Endodermal cell (in vitro differentiated cells): ENCODE data around the gene ADAMTS12. TPM values are rescaled to one million over a fixed set of nuclear protein-coding genes. Genes with fewer than 3 reads are reported as not detected.
A peak's percentile ranks its signal among the peaks of the same experiment; 100 is the strongest.

Experiments used
- DNase-seq: peaks from one replicate; pipeline ENCODE4 v3.0.0-alpha.2; 2017
- H3K27ac ChIP-seq: 2 replicates; pipeline ENCODE4 v1.5.1; 2013; ENCODE audit warnings: mild to moderate bottlenecking, low read depth, low read length, moderate library complexity
- H3K27me3 ChIP-seq: 2 replicates; pipeline ENCODE4 v1.6.1; 2013; ENCODE audit warnings: mild to moderate bottlenecking, low read length, moderate library complexity; ENCODE audit not compliant: insufficient read depth, control insufficient read depth, poor library complexity, severe bottlenecking
- H3K36me3 ChIP-seq: 2 replicates; pipeline ENCODE4 v1.7.0; 2013; ENCODE audit warnings: mild to moderate bottlenecking, low read length, moderate library complexity; ENCODE audit not compliant: control insufficient read depth, insufficient read depth
- H3K4me1 ChIP-seq: one replicate; pipeline ENCODE4 v1.7.0; 2013; ENCODE audit warnings: low read length; ENCODE audit not compliant: control insufficient read depth, insufficient read depth
- H3K4me3 ChIP-seq: 2 replicates; pipeline ENCODE4 v1.5.1; 2013; ENCODE audit warnings: mild to moderate bottlenecking, low read length, moderate library complexity
- H3K9ac ChIP-seq: 2 replicates; pipeline ENCODE4 v1.6.1; 2013; ENCODE audit warnings: mild to moderate bottlenecking, low read length, moderate library complexity; ENCODE audit not compliant: poor library complexity, severe bottlenecking; ENCODE audit errors: extremely low read depth
- H3K9me3 ChIP-seq: 2 replicates; pipeline ENCODE4 v1.6.1; 2013; ENCODE audit warnings: mild to moderate bottlenecking, low read length, moderate library complexity; ENCODE audit not compliant: control insufficient read depth
- H3K27ac Mint-ChIP-seq: 2 replicates; pipeline ENCODE4 v1.8.0; 2020; ENCODE audit warnings: mixed read lengths
- H3K27me3 Mint-ChIP-seq: 2 replicates; pipeline ENCODE4 v1.8.0; 2021; ENCODE audit warnings: mild to moderate bottlenecking, mixed read lengths; ENCODE audit not compliant: insufficient read depth
- H3K36me3 Mint-ChIP-seq: 2 replicates; pipeline ENCODE4 v1.8.0; 2020; ENCODE audit warnings: low read depth, mixed read lengths
- H3K4me1 Mint-ChIP-seq: 2 replicates; pipeline ENCODE4 v1.8.0; 2020; ENCODE audit warnings: mixed read lengths
- H3K4me3 Mint-ChIP-seq: 2 replicates; pipeline ENCODE4 v1.8.0; 2020; ENCODE audit warnings: mild to moderate bottlenecking, moderate library complexity, mixed read lengths
- H3K9me3 Mint-ChIP-seq: 2 replicates; pipeline ENCODE4 v1.8.0; 2020; ENCODE audit warnings: mild to moderate bottlenecking, mixed read lengths
- WGBS, 2 experiments: methylation state at CpG; one replicate each; pipeline versions ENCODE4 v1.1.5 to v1.1.7; 2013; ENCODE audit warnings: missing lambda C conversion rate in 2 of 2, mixed read lengths in 1 of 2; ENCODE audit not compliant: insufficient coverage in 1 of 2, insufficient read length in 1 of 2; 5-methylcytosine and 5-hydroxymethylcytosine counted together
- total RNA-seq, 2 donors: library from RNA; stranded (reverse); fragmentation: NEBNext Ultra II Directional in 1 of 2; extraction: Animal tissue kit (Norgen Biotek cat#: 25700) in 1 of 2; gene quantifications; 2 replicates in 1 of 2; 3 replicates in 1 of 2; pipeline ENCODE4 v1.2.1, GENCODE V29; 2021
- TF ChIP-seq, protein P1 (sequence below): fragments of 200-600 bp; sonication (generic); conservative IDR thresholded peaks from 2 replicates; pipeline ENCODE4 v1.5.0; 2021; ENCODE audit warnings: antibody characterized with exemption, mild to moderate bottlenecking

ADAMTS12 gene
- total RNA-seq, 2 donors from 2014 or later, result 80.2 to 123 TPM

DNA sequence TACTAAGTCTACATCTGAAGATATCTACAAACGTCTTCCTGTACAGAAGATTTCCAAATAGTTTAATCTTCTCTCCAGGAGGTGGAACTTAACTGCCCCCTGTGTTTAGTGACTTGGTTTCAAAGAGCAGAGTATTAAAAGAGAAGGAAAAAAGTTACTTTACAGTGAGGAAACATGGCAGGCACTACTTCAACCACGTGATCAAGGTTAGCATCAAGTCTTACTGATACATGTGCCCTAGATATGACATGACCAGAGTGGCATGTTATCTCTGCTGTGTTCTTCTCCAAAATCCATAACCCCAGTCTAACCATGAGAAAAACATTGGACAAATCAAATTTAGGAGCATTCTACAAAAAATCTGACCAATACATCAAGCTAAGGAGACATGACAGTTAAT lies 125.8 kb downstream of the ADAMTS12 start:
- no peak overlapping the region for H3K9ac ChIP-seq
- peaks cover 19% of the 10 kb centered on the region for H3K27me3 Mint-ChIP-seq
- no peak overlapping the region for H3K4me3 ChIP-seq
- no peak overlapping the region for H3K27ac ChIP-seq
- peaks cover 45% of the 10 kb centered on the region for H3K4me1 Mint-ChIP-seq
- H3K36me3 Mint-ChIP-seq, result peaks cover 5% of the 10 kb centered on the region
- no peak for DNase-seq
- peaks cover 4% of the 10 kb centered on the region for H3K4me1 ChIP-seq
- TF ChIP-seq, protein P1, sequence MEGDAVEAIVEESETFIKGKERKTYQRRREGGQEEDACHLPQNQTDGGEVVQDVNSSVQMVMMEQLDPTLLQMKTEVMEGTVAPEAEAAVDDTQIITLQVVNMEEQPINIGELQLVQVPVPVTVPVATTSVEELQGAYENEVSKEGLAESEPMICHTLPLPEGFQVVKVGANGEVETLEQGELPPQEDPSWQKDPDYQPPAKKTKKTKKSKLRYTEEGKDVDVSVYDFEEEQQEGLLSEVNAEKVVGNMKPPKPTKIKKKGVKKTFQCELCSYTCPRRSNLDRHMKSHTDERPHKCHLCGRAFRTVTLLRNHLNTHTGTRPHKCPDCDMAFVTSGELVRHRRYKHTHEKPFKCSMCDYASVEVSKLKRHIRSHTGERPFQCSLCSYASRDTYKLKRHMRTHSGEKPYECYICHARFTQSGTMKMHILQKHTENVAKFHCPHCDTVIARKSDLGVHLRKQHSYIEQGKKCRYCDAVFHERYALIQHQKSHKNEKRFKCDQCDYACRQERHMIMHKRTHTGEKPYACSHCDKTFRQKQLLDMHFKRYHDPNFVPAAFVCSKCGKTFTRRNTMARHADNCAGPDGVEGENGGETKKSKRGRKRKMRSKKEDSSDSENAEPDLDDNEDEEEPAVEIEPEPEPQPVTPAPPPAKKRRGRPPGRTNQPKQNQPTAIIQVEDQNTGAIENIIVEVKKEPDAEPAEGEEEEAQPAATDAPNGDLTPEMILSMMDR, result no peak
- H3K4me3 Mint-ChIP-seq, result no peak overlapping the region
- no peaks in the 10 kb centered on the region for H3K36me3 ChIP-seq
- no peak overlapping the region for H3K27ac Mint-ChIP-seq
- H3K9me3 ChIP-seq, result no peaks in the 10 kb centered on the region
- H3K9me3 Mint-ChIP-seq, result no peaks in the 10 kb centered on the region
- 76 to 100% methylated on average over 1 to 2 of the region's 2 CpGs for WGBS, 2 experiments
- peaks cover 34% of the 10 kb centered on the region for H3K27me3 ChIP-seq

DNA sequence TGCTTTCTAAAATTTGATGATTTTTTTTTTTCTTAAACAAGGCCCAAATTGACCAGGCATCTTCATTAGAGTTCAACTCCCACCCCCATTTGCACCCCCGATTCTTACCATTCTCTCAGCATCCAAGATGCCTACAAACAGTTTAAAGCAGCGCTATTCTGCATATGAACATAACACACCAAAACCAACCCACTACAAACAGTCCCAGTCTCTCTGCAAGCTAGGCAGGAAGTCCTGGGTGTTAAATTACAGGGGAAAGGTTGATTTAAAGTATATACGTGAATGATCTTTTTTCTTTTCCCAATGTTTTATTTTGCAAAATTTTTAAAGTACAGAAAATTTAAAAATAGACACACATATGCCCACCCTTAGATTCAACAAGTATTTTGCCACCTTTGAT lies 127.0 kb downstream of the ADAMTS12 start:
- H3K4me3 Mint-ChIP-seq, result no peak overlapping the region
- no peak overlapping the region for H3K27ac Mint-ChIP-seq
- DNase-seq, result no peak
- TF ChIP-seq, protein P1, result no peak
- Histone ChIP-seq H3K36me3 (no peaks in the 10 kb centered on the region), H3K4me1 (peaks cover 4% of the 10 kb centered on the region), H3K27ac (no peak overlapping the region), H3K4me3 (no peak overlapping the region), H3K9ac (no peak overlapping the region), H3K27me3 (peaks cover 21% of the 10 kb centered on the region), H3K9me3 (no peaks in the 10 kb centered on the region)
- H3K27me3 Mint-ChIP-seq, result peaks cover 7% of the 10 kb centered on the region
- whole genome bisulfite sequencing, 2 experiments, result 71% methylated on average over 3 of the region's 3 CpGs; no CpG with 5 or more reads in 1 of the 2 experiments
- peaks cover 5% of the 10 kb centered on the region for H3K36me3 Mint-ChIP-seq
- H3K9me3 Mint-ChIP-seq, result no peaks in the 10 kb centered on the region
- peaks cover 57% of the 10 kb centered on the region for H3K4me1 Mint-ChIP-seq

DNA sequence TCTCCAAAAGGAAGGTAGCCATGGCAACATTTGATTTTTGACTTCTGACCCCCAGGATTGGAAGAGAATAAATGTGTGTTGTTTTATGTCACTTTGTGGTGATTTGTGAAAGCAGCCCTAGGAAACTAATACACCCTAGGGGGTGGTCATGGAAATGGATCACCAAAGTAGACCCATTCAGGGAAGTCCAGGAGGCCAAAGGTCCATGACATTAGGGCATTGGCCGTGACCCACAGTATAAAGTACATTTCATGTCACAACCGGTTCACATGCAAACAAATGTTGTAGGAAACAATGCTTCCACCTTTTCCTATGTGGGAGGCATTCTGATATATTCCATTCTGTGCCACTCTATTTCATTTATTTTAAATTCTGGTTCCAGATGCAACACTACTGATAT lies 128.4 kb downstream of the ADAMTS12 start:
- DNase-seq, result no peak

More for the DNA sequence above, 128.4 kb downstream of the ADAMTS12 start:
- Histone ChIP-seq H3K4me3 (no peak overlapping the region), H3K27me3 (peaks cover 13% of the 10 kb centered on the region), H3K4me1 (peaks cover 4% of the 10 kb centered on the region), H3K9ac (no peak overlapping the region), H3K36me3 (no peaks in the 10 kb centered on the region), H3K27ac (peak overlapping the region; percentile 27), H3K9me3 (no peaks in the 10 kb centered on the region)
- no peak overlapping the region for H3K27ac Mint-ChIP-seq
- no peaks in the 10 kb centered on the region for H3K9me3 Mint-ChIP-seq
- peaks cover 51% of the 10 kb centered on the region for H3K4me1 Mint-ChIP-seq
- H3K27me3 Mint-ChIP-seq, result peaks cover 1% of the 10 kb centered on the region
- TF ChIP-seq, protein P1, result no peak
- no peak overlapping the region for H3K4me3 Mint-ChIP-seq
- H3K36me3 Mint-ChIP-seq, result peaks cover 5% of the 10 kb centered on the region
- WGBS, 2 experiments, result 69 to 86% methylated on average over 2 of the region's 2 CpGs
